ENCODE results near the gene PITHD1. TPM values are rescaled to one million over a fixed set of nuclear protein-coding genes. Genes with fewer than 3 reads are reported as not detected.
A peak's percentile ranks its signal among the peaks of the same experiment; 100 is the strongest.

Gene PITHD1
- total and polyA plus RNA-seq, 10 of the 15 experiments (the other 5 are each of a cell fraction or from before 2014, with no cell fraction given) = 23.7 to 82.2 (median 67.0) TPM

GRCh38 chr1:23745515-23745914 lies 32.7 kb upstream of the PITHD1 start:
- ATAC-seq = peak; percentile 61
- CTCF ChIA-PET = interaction anchor here (0.7 to 11.3 kb wide), 14 partner anchors 12 to 110 kb away, joined by 3 to 155 read pairs (median 6); partner anchors contain the start of genes PITHD1 and RPL11
- RAD21 ChIA-PET (ENCODE audit: unreplicated experiment) = interaction anchor here (0.7 to 6.6 kb wide), 16 partner anchors 9 to 206 kb away, joined by 3 to 51 read pairs (median 4); partner anchors contain the start of gene RPL11
- intact Hi-C loops (cut with micrococcal nuclease; ENCODE audit: unreplicated experiment) = loop anchor here (2.0 kb wide), 3 partner anchors 17 to 47 kb away; no protein-coding TSS in a partner anchor
- peaks cover 0 to 9% of the 10 kb centered on the region in 2 experiments; a peak in 1 of 4 replicates for H3K36me3 ChIP-seq (ENCODE audit: control insufficient read depth in 2 of 2, insufficient read depth in 2 of 2, low read length in 1 of 2)
- H2AFZ ChIP-seq (ENCODE audit: control insufficient read depth, low read depth, low read length) = no peak overlapping the region
- SMC1A ChIA-PET (ENCODE audit: uncharacterized antibody, unreplicated experiment) = interaction anchor here (1.0 to 8.2 kb wide), 14 partner anchors 8 to 249 kb away, joined by 3 to 137 read pairs (median 4); partner anchors contain the start of gene RPL11
- peak; percentile 96 for FAIRE-seq
- peak overlapping the region; percentile 80; the same call in 1 of the 2 replicates for H3K9ac ChIP-seq (ENCODE audit: control insufficient read depth, insufficient read depth, low read length)
- peaks cover 6% of the 10 kb centered on the region for H3K4me1 ChIP-seq (ENCODE audit: control insufficient read depth, insufficient read depth, low read length)
- BruUV-seq (replicated peaks) = no TSS peak
- TF ChIP-seq SMC3 (IDR thresholded peaks at IDR 0.05; ENCODE audit: borderline replicate concordance, low read length) (peak; percentile 34; the same call in 1 of the 2 replicates), CUX1 (IDR thresholded peaks at IDR 0.05; ENCODE audit: insufficient replicate concordance, low read depth, low read length) (no peak), SMARCA5 (IDR thresholded peaks at IDR 0.05) (peak; percentile 18; the same call in 1 of the 2 replicates), TAF1 (IDR thresholded peaks at IDR 0.05; ENCODE audit: borderline replicate concordance, low read depth, low read length) (no peak), RAD21 (IDR thresholded peaks at IDR 0.05; ENCODE audit: insufficient read depth, low read depth, low read length) (peak; percentile 50)
- TF ChIP-seq, protein P1, sequence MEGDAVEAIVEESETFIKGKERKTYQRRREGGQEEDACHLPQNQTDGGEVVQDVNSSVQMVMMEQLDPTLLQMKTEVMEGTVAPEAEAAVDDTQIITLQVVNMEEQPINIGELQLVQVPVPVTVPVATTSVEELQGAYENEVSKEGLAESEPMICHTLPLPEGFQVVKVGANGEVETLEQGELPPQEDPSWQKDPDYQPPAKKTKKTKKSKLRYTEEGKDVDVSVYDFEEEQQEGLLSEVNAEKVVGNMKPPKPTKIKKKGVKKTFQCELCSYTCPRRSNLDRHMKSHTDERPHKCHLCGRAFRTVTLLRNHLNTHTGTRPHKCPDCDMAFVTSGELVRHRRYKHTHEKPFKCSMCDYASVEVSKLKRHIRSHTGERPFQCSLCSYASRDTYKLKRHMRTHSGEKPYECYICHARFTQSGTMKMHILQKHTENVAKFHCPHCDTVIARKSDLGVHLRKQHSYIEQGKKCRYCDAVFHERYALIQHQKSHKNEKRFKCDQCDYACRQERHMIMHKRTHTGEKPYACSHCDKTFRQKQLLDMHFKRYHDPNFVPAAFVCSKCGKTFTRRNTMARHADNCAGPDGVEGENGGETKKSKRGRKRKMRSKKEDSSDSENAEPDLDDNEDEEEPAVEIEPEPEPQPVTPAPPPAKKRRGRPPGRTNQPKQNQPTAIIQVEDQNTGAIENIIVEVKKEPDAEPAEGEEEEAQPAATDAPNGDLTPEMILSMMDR (IDR thresholded peaks at IDR 0.05 in 2 of 3, conservative IDR thresholded peaks at IDR 0.05 in 1 of 3; ENCODE audit: control insufficient read depth in 2 of 3, extremely low read depth in 1 of 3, insufficient read depth in 1 of 3, low read depth in 3 of 3, low read length in 3 of 3) = peak; percentile 44 to 63 (median 48); a peak in 5 of 6 replicates
- in situ Hi-C loops (cut with MboI) = loop anchor here (5.0 kb wide), 1 partner anchor 53 kb away; the partner anchor contains the start of gene RPL11
- H3K4me3 ChIP-seq = peak overlapping the region; percentile 84
- no peaks in the 10 kb centered on the region for H3K27me3 ChIP-seq (replicated peaks in 1 of 2; ENCODE audit: control insufficient read depth in 2 of 2, insufficient read depth in 2 of 2, low read length in 1 of 2)
- H3K79me2 ChIP-seq (ENCODE audit: control insufficient read depth, insufficient read depth, low read length) = peaks cover 65% of the 10 kb centered on the region
- no peak for DNase-seq (ENCODE audit: low read depth, low spot score)
- H4K20me1 ChIP-seq (ENCODE audit: control insufficient read depth, insufficient read depth) = no peaks in the 10 kb centered on the region
- peak overlapping the region; percentile 91 for H3K4me2 ChIP-seq (ENCODE audit: control insufficient read depth, insufficient read depth)
- WGBS (ENCODE audit: insufficient coverage, insufficient replicate concordance, low lambda C conversion rate, missing lambda C conversion rate) = 6% methylated on average over 1 of the region's 1 CpG
- H3K27ac ChIP-seq (ENCODE audit: control insufficient read depth, insufficient read depth) = peak overlapping the region; percentile 73
- no peaks in the 10 kb centered on the region for H3K9me3 ChIP-seq (replicated peaks; ENCODE audit: control insufficient read depth, insufficient read depth, low read length)
- POLR2A ChIA-PET = interaction anchor here (0.6 to 3.8 kb wide), 14 partner anchors 11 to 1159 kb away, joined by 3 to 29 read pairs (median 4); no protein-coding TSS in a partner anchor

Measured in GM12878 (cell line).